Measurements from ENCODE around the gene ZBTB49.

The ZBTB49 gene

DNA sequence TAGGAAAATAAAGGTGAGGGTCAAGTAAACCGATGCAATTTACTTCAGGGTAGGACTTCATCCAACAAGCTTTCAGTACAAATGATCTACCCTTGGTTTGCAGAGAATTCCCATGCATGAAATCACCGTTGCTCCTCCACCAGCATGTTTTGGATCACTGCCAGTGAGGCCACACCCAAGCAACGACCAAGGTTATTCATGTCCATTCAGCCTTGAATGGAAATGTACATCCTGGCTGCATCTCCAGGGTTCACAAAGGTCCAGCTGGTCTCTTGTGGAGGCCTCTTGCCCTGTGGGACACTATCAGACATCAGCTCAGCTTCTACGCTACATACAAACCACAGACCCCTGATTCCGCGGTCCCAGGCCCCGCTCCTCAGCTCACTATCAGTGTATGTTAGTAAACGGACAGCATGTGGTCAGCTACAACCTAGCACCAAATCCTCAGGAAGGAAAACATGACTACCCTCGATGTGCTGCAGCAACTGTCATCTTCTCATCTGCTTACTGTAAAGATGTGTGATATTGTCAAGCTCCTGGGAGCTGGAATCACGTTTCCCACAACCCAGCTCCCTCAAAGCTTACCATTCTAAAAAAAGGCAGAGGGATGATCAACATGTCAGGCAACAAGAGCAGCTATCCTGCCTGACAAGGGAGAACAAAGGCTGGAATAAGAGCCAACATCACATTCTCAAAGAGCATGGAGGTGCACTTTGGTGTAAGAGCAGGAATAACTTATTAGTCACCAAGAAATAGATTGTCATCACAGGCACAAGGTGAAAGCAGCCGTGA lies 5.0 kb upstream of the ZBTB49 start:
- DNase-seq (ENCODE audit: low read depth): no peak

GRCh38 chr4:4288098-4288497 lies 2.0 kb upstream of the ZBTB49 start:
- DNase-seq (ENCODE audit: low read depth): no peak

DNA sequence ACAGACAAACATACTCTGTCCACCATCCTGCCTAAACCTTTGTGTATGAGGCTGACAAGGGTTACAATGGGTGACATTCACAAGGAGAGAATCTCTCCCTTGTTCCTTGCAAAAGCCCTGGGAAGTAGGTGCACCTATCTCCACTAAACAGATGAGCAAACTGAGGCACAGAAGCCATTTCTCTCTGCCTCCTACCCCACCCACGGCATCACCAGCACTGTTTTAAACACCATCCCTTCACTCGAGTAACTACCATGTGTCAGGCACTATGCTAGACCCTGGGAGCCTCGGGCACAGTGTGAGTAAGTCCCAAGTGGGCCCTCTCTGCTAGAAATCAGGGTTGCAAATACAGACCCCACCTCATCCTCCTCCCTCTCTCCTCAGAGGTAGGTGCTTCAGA lies 996 bp upstream of the ZBTB49 start:
- DNase-seq (ENCODE audit: low read depth): no peak

DNA sequence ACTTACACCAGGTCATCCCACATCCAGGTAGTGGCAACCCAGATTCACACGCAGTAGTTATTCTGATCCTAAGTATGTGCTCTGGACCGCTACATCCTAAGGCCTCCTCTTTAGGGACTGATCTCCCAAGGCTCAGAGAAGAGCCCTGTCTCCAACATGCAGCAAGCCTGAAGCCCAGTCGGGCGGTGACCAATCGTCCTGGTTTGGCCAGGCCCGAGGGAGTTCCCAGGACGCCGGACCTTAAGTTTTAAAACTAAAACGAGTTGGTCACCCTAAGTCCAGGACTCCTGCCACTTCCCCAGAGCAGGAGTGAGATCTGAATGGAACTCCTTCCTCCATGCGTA lies 482 bp upstream of the ZBTB49 start:
- no peak for DNase-seq (ENCODE audit: low read depth)

- DNase-seq (ENCODE audit: low read depth): no peak
Observed at GRCh38 chr4:4293279-4293678, 3.2 kb downstream of the ZBTB49 start.

DNA sequence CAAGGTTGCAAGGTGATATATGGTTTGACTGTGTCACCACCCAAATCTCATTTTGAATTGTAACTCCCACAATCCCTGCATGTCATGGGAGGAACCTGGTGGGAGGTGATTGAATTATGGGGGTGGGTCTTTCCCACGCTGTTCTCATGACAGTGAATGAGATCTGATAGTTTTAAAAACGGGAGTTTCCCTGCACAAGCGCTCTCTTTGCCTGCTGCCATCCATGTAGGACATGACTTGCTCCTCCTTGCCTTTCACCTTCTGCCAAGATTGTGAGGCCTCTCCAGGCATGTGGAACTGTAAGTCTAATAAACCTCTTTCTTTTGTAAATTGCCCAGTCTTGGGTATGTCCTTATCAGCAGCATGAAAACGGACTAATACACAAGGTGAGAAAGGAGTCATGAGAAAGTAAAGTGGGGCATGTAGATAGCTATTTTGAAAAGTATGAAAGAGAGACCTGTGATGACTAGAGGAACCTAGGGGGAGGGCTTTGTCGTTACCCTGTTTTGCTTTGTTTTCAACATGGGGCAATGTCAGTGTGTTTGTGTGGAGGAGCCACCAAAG lies 6.3 kb downstream of the ZBTB49 start:
- no peak for DNase-seq (ENCODE audit: low read depth)

- no peak for DNase-seq (ENCODE audit: low read depth)
Observed at GRCh38 chr4:4299006-4299405, 9.0 kb downstream of the ZBTB49 start.

GRCh38 chr4:4302001-4302400 lies 11.9 kb downstream of the ZBTB49 start:
- DNase-seq (ENCODE audit: low read depth): no peak

GRCh38 chr4:4302416-4302815 lies 12.4 kb downstream of the ZBTB49 start:
- no peak for DNase-seq (ENCODE audit: low read depth)

GRCh38 chr4:4306920-4307319 lies 16.9 kb downstream of the ZBTB49 start:
- DNase-seq (ENCODE audit: low read depth): no peak

DNA sequence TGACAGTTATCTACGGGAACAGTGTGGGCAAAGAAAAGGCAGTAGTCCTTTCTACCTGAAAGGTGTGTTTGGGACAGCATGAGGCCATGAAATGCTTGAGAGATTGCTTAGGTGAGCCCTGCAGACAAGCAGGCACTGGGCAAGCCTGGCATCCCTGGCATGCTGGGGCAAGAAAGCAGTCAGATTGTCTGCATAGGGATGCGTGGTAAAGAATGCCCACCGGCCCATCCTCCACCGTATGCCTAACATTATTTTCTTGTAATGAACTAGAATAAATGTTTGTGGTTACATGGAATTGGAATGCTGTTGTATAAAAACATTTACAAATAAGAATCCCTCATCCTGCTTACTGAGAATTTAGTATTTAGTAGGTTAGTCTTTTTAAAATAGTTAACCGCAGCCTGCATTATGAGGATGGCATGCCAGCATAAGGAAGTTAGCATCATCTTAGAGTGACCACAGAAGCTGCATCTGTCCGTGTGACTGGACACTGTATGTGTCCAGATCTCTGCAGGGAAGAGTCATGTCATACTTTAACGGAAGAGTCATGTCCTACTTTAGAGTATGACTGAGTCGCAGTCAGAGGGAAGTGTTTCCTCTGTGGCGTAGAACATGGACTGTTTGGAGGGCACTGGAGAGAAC lies 18.9 kb downstream of the ZBTB49 start:
- DNase-seq (ENCODE audit: low read depth): no peak

GRCh38 chr4:4311193-4311592 lies 21.1 kb downstream of the ZBTB49 start:
- no peak for DNase-seq (ENCODE audit: low read depth)

- DNase-seq (ENCODE audit: low read depth): no peak
Observed at GRCh38 chr4:4315461-4316149, 25.6 kb downstream of the ZBTB49 start.

DNA sequence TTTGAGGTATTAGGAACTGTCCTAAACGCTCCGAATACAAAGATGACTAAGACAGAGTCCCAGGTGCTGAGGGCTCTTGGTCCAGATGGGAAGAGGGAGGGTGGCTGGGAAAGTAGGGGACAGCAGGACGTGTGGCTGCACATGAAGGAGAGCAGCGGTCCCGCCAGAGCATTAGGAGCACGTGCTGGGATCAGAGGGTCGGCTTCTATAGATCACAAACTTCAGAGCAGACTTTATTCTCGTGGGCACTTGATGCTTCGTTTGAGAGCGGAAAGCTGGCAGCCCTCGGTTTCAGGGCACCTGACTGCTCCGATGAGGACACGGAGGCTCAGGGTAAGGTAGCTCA lies 26.1 kb downstream of the ZBTB49 start:
- no peak for DNase-seq (ENCODE audit: low read depth)

- DNase-seq (ENCODE audit: low read depth): no peak
Observed at GRCh38 chr4:4317496-4318232, 27.6 kb downstream of the ZBTB49 start.

DNA sequence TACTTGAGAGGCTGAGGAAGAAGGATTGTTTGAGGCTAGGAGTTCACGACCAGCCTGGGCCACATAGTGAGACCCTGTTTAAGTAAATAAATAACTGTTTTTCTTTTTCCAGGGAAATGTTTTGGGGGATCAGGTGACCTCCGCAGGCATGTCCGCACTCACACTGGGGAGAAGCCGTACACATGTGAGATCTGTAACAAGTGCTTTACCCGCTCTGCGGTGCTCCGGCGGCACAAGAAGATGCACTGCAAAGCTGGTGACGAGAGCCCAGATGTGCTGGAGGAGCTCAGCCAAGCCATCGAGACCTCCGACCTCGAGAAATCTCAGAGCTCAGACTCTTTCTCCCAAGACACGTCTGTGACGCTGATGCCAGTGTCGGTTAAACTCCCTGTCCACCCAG lies 30.5 kb downstream of the ZBTB49 start:
- DNase-seq (ENCODE audit: low read depth): no peak

GRCh38 chr4:4320951-4321714 lies 31.1 kb downstream of the ZBTB49 start:
- DNase-seq (ENCODE audit: low read depth): no peak

GRCh38 chr4:4321951-4322688 lies 32.1 kb downstream of the ZBTB49 start:
- no peak for DNase-seq (ENCODE audit: low read depth)

- no peak for DNase-seq (ENCODE audit: low read depth)
Observed at GRCh38 chr4:4323705-4324534, 33.9 kb downstream of the ZBTB49 start.

DNA sequence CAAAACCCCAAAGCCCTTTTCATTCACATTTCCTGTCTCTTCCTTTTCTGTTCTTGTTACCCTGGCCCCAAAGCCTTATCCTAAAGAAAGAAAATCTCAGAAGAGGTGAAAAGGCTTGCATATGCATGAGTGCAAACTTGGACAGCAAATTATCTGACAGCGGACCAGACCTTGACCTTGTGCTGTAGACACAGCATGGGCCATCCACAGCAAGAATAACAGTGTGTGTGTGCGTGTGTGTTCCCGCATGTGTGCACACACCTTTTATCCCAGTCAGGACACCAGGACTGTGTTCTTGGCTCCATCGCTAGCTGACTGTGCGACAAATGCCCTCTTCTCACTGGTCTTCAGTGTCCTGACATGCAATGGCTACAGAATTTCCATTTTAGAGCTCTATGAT lies 35.3 kb downstream of the ZBTB49 start:
- no peak for DNase-seq (ENCODE audit: low read depth)

Data from activated T-cell treated with anti-CD3 and anti-CD28 coated beads for 24 hours (primary cell).